ENCODE data around the gene GNAZ. TPM values are rescaled to one million over a fixed set of nuclear protein-coding genes. Genes with fewer than 3 reads are reported as not detected.
"Not testable (repeated sequence)": the region's sequence is repeated elsewhere in the genome, so short reads cannot be mapped to it uniquely, and the experiment has no call there.

The GNAZ gene
- total and polyA plus RNA-seq, 2 of the 8 experiments (the other 6 are each of a cell fraction or from before 2014, with no cell fraction given) = 6.6 to 9.6 TPM

DNA sequence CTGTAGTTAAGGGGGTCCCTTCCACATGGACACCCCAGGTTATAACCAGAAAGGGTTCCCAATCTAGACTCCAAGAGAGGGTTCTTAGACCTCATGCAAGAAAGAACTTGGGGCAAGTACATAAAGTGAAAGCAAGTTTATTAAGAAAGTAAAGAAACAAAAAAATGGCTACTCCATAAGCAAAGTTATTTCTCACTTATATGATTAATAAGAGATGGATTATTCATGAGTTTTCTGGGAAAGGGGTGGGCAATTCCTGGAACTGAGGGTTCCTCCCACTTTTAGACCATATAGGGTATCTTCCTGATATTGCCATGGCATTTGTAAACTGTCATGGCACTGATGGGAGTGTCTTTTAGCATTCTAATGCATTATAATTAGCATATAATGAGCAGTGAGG lies 42.5 kb upstream of the GNAZ start:
- POLR2A ChIA-PET (ENCODE audit: partially characterized antibody); H3K27ac ChIP-seq (ENCODE audit: low read depth, low read length); H4K5ac ChIP-seq (ENCODE audit: insufficient read length, low read depth, low read length); H2AFZ ChIP-seq (ENCODE audit: low read length); H3K18ac ChIP-seq (ENCODE audit: extremely low read depth, low read length); H3K56ac ChIP-seq (replicated peaks; ENCODE audit: insufficient read length, low read depth, low read length); H2BK15ac ChIP-seq (ENCODE audit: low read length); H3K79me1 ChIP-seq (ENCODE audit: low read depth, low read length); H3K36me3 ChIP-seq (ENCODE audit: control insufficient read depth in 2 of 4, insufficient read depth in 4 of 4, low read length in 3 of 4); H4K91ac ChIP-seq (replicated peaks; ENCODE audit: insufficient read length, low read length); H3K9ac ChIP-seq (replicated peaks in 1 of 4; ENCODE audit: extremely low read depth in 1 of 4, low read depth in 3 of 4, low read length in 3 of 4); H2BK12ac ChIP-seq (ENCODE audit: low read depth, low read length); H2BK20ac ChIP-seq (ENCODE audit: low read length); H3K4ac ChIP-seq (replicated peaks; ENCODE audit: insufficient read length, low read depth, low read length); H3K79me2 ChIP-seq (ENCODE audit: control insufficient read depth in 1 of 2, insufficient read depth in 2 of 2, low read length in 2 of 2); H2AK5ac ChIP-seq (ENCODE audit: low read depth, low read length); FAIRE-seq; H3K23ac ChIP-seq (ENCODE audit: insufficient read length); H2BK5ac ChIP-seq (ENCODE audit: low read depth, low read length); H3K9me3 ChIP-seq (ENCODE audit: insufficient read depth in 2 of 2, low read depth in 1 of 2, low read length in 1 of 2); H3K4me3 ChIP-seq (ENCODE audit: extremely low read depth in 1 of 4, insufficient read depth in 2 of 4, low read depth in 3 of 4, low read length in 4 of 4); H3K27me3 ChIP-seq (replicated peaks in 1 of 4; ENCODE audit: control insufficient read depth in 3 of 4, extremely low read depth in 1 of 4, insufficient read depth in 3 of 4, low read length in 3 of 4); H3K4me1 ChIP-seq (replicated peaks in 1 of 4; ENCODE audit: control insufficient read depth in 3 of 4, insufficient read depth in 4 of 4, low read length in 3 of 4); H4K20me1 ChIP-seq (replicated peaks in 1 of 2; ENCODE audit: control insufficient read depth in 1 of 2, insufficient read depth in 2 of 2, low read length in 2 of 2); DNase-seq (ENCODE audit: low read depth in 1 of 2, low spot score in 2 of 2); H3K23me2 ChIP-seq (ENCODE audit: low read depth, low read length); CTCF ChIA-PET (ENCODE audit: partially characterized antibody); H3K14ac ChIP-seq (ENCODE audit: insufficient read length); H4K8ac ChIP-seq (ENCODE audit: extremely low read depth, insufficient read depth, low read length); H2BK120ac ChIP-seq (replicated peaks; ENCODE audit: low read depth, low read length); H3K4me2 ChIP-seq (ENCODE audit: insufficient read depth in 1 of 2, low read depth in 2 of 2, low read length in 2 of 2): not testable (repeated sequence)
